HepG2 (cell line): ENCODE measurements around the gene IRF2BPL. TPM values are rescaled to one million over a fixed set of nuclear protein-coding genes. Genes with fewer than 3 reads are reported as not detected.

Source experiments
- AHR ChIP-seq: IDR thresholded peaks from 2 replicates; pipeline ENCODE4 v1.6.1; 2018; ENCODE audit warnings: missing genetic modification reagents, missing compliant biosample characterization
- CEBPB ChIP-seq: IDR thresholded peaks from 2 replicates; pipeline ENCODE4 v1.6.1; 2011; ENCODE audit warnings: low read depth, low read length, improper control_type of control experiment, borderline replicate concordance
- ETV6 ChIP-seq: sonication (generic); formaldehyde crosslinking; conservative IDR thresholded peaks from 2 replicates; pipeline ENCODE4 v1.4.0; 2020; ENCODE audit warnings: missing genetic modification reagents
- FOXM1 ChIP-seq: sonication (generic); formaldehyde crosslinking; IDR thresholded peaks from 2 replicates; pipeline ENCODE4 v1.5.0; 2020; ENCODE audit warnings: missing genetic modification reagents
- JARID2 ChIP-seq: sonication (generic); formaldehyde crosslinking; IDR thresholded peaks from 2 replicates; pipeline ENCODE4 v1.8.1; 2023; ENCODE audit warnings: missing genetic modification reagents, inconsistent platforms; ENCODE audit not compliant: insufficient replicate concordance
- MEIS1 ChIP-seq: sonication (generic); formaldehyde crosslinking; IDR thresholded peaks from 2 replicates; pipeline ENCODE4 v1.9.0; 2021; ENCODE audit warnings: mild to moderate bottlenecking, missing genetic modification reagents, moderate library complexity, borderline replicate concordance
- PAXIP1 ChIP-seq: sonication (generic); formaldehyde crosslinking; conservative IDR thresholded peaks from 2 replicates; pipeline ENCODE4 v1.4.0; 2020; ENCODE audit warnings: mild to moderate bottlenecking, missing genetic modification reagents, moderate library complexity
- PCBP2 ChIP-seq: fragments of 200-400 bp; formaldehyde crosslinking; optimal IDR thresholded peaks from 2 replicates; pipeline ENCODE3; 2018; ENCODE audit warnings: low read length, low read depth; ENCODE audit not compliant: poor library complexity, severe bottlenecking
- PLRG1 ChIP-seq: fragments of 450-650 bp; conservative IDR thresholded peaks from 2 replicates; pipeline ENCODE4 v1.6.1; 2016
- RFX1 ChIP-seq: fragments of 450-650 bp; IDR thresholded peaks from 2 replicates; pipeline ENCODE4 v1.6.1; 2017
- SOX6 ChIP-seq, 2 experiments: fragments of 450-650 bp in 1 of 2; sonication (generic) in 1 of 2; formaldehyde crosslinking in 1 of 2; IDR thresholded peaks; 2 replicates each; pipeline versions ENCODE4 v1.4.0 to v1.6.1; 2017 to 2020; ENCODE audit warnings: antibody characterized with exemption in 1 of 2, mild to moderate bottlenecking in 1 of 2, missing genetic modification reagents in 1 of 2
- UBTF ChIP-seq: sonication (generic); formaldehyde crosslinking; IDR thresholded peaks from 2 replicates; pipeline ENCODE4 v1.4.0; 2020; ENCODE audit warnings: mild to moderate bottlenecking, missing genetic modification reagents
- USF2 ChIP-seq, 2 experiments: sonication (generic) in 1 of 2; formaldehyde crosslinking in 1 of 2; IDR thresholded peaks; 2 replicates each; pipeline versions ENCODE4 v1.5.1 to v1.6.1; 2011 to 2020; ENCODE audit warnings: borderline replicate concordance in 1 of 2, low read depth in 1 of 2, low read length in 1 of 2, mild to moderate bottlenecking in 1 of 2, missing genetic modification reagents in 1 of 2, moderate library complexity in 1 of 2
- ZNF317 ChIP-seq: sonication (generic); formaldehyde crosslinking; IDR thresholded peaks from 2 replicates; pipeline ENCODE4 v1.5.0; 2020; ENCODE audit warnings: mild to moderate bottlenecking, missing genetic modification reagents
- ZNF331 ChIP-seq: sonication (generic); formaldehyde crosslinking; IDR thresholded peaks from 2 replicates; pipeline ENCODE4 v1.4.0; 2020; ENCODE audit warnings: missing genetic modification reagents
- ZNF441 ChIP-seq: sonication (generic); formaldehyde crosslinking; IDR thresholded peaks from 2 replicates; pipeline ENCODE4 v1.7.0; 2021; ENCODE audit warnings: missing genetic modification reagents, borderline replicate concordance
- ZNF788 ChIP-seq: sonication (generic); formaldehyde crosslinking; IDR thresholded peaks from 2 replicates; pipeline ENCODE4 v1.5.0; 2020; ENCODE audit warnings: mild to moderate bottlenecking, missing genetic modification reagents, borderline replicate concordance
- ZNF891 ChIP-seq: sonication (generic); formaldehyde crosslinking; IDR thresholded peaks from 2 replicates; pipeline ENCODE4 v1.5.0; 2020; ENCODE audit warnings: mild to moderate bottlenecking, missing genetic modification reagents
- polyA plus RNA-seq, 8 experiments: library from polyadenylated mRNA; depleted of rRNA in 3 of 8; stranded (reverse) in 7 of 8; unstranded in 1 of 8; fragments of >200 nt; fragmentation: Illumina TruSeq in 4 of 8; extraction: Trizol in 4 of 8; gene quantifications; 2 replicates each; pipeline versions ENCODE4 v1.2.1 to v1.2.3, GENCODE V29; 2011 to 2016; ENCODE audit warnings: low read depth in 4 of 8, missing spikeins in 1 of 8, mixed read lengths in 1 of 8; ENCODE audit not compliant: insufficient read depth in 1 of 8
- total RNA-seq, 5 experiments: library from RNA; depleted of rRNA; stranded (reverse); fragments of >200 nt; fragmentation: Illumina TruSeq; extraction: Trizol; gene quantifications; 2 replicates each; pipeline ENCODE4 v1.2.3, GENCODE V29; 2016; ENCODE audit warnings: low read depth in 1 of 5
- TF ChIP-seq, protein P1 (sequence below): sonication (generic); formaldehyde crosslinking; conservative IDR thresholded peaks from 2 replicates; pipeline ENCODE4 v1.8.0; 2022; ENCODE audit warnings: mild to moderate bottlenecking, moderate library complexity, missing genetic modification reagents

The IRF2BPL gene
- total and polyA plus RNA-seq, 2 of the 13 experiments (the other 11 are each of a cell fraction or from before 2014, with no cell fraction given), result 6.6 to 8.4 TPM

- TF ChIP-seq UBTF (CRISPR knock-in tag) (no peak), PAXIP1 (CRISPR knock-in tag) (peak; percentile 47), ZNF317 (CRISPR knock-in tag) (peak; percentile 93), SOX6 (IDR thresholded peaks at IDR 0.05) (no peak), SOX6 (CRISPR knock-in tag; IDR thresholded peaks at IDR 0.05) (peak; percentile 40; the same call in 1 of the 2 replicates), USF2 (IDR thresholded peaks at IDR 0.05; ENCODE audit: low read depth, low read length) (no peak), USF2 (CRISPR knock-in tag; IDR thresholded peaks at IDR 0.05; ENCODE audit: borderline replicate concordance) (no peak), PLRG1 (no peak), PCBP2 (peak; percentile 4), ZNF891 (CRISPR knock-in tag) (no peak), ZNF331 (CRISPR knock-in tag) (0 out of 2 replicates have a peak, but pooled peaks have one; percentile 28), RFX1 (no peak), FOXM1 (CRISPR knock-in tag) (no peak), ZNF441 (CRISPR knock-in tag) (no peak), MEIS1 (CRISPR knock-in tag) (0 out of 2 replicates have a peak, but pooled peaks have one; percentile 45), CEBPB (peak; percentile 98), ETV6 (CRISPR knock-in tag) (no peak), JARID2 (CRISPR knock-in tag) (no peak), AHR (CRISPR knock-in tag) (no peak), ZNF788 (CRISPR knock-in tag) (peak; percentile 47; the same call in 1 of the 2 replicates)
- TF ChIP-seq, protein P1, sequence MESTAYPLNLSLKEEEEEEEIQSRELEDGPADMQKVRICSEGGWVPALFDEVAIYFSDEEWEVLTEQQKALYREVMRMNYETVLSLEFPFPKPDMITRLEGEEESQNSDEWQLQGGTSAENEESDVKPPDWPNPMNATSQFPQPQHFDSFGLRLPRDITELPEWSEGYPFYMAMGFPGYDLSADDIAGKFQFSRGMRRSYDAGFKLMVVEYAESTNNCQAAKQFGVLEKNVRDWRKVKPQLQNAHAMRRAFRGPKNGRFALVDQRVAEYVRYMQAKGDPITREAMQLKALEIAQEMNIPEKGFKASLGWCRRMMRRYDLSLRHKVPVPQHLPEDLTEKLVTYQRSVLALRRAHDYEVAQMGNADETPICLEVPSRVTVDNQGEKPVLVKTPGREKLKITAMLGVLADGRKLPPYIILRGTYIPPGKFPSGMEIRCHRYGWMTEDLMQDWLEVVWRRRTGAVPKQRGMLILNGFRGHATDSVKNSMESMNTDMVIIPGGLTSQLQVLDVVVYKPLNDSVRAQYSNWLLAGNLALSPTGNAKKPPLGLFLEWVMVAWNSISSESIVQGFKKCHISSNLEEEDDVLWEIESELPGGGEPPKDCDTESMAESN, result peak; percentile 10
These were observed 4.5 kb upstream of the IRF2BPL start (continued) for GRCh38 chr14:77032844-77033621.
